HG03354 (cell line): ENCODE measurements around the gene AHR.
A peak's percentile ranks its signal among the peaks of the same experiment; 100 is the strongest.

Experiments
- ATAC-seq: cut with Tn5 transposase; IDR thresholded peaks from one replicate; pipeline ENCODE4 v1.9.1; 2021; ENCODE audit warnings: mild to moderate bottlenecking; ENCODE audit not compliant: unreplicated experiment, poor library complexity, severe bottlenecking

AHR gene

GRCh38 chr7:17301471-17302456, 3.3 kb downstream of the AHR start:
- no peak for ATAC-seq

- ATAC-seq, result peak; percentile 38
Observed at GRCh38 chr7:17302575-17303142, 4.2 kb downstream of the AHR start.

GRCh38 chr7:17304926-17305325, 6.5 kb downstream of the AHR start:
- ATAC-seq, result peak; percentile 23

- ATAC-seq, result no peak
Observed at GRCh38 chr7:17305387-17306171, 7.1 kb downstream of the AHR start.

- ATAC-seq, result no peak
Observed at GRCh38 chr7:17307000-17307399, 8.5 kb downstream of the AHR start.

GRCh38 chr7:17307558-17307957, 9.1 kb downstream of the AHR start:
- ATAC-seq, result no peak

- peak; percentile 42 for ATAC-seq
Observed at GRCh38 chr7:17307969-17308648, 9.7 kb downstream of the AHR start.

GRCh38 chr7:17311194-17311593, 12.7 kb downstream of the AHR start:
- no peak for ATAC-seq

GRCh38 chr7:17311952-17312351, 13.5 kb downstream of the AHR start:
- ATAC-seq, result no peak

- no peak for ATAC-seq
Observed at GRCh38 chr7:17312641-17313040, 14.2 kb downstream of the AHR start.

- ATAC-seq, result no peak
Observed at GRCh38 chr7:17313194-17313593, 14.7 kb downstream of the AHR start.

GRCh38 chr7:17315974-17316373, 17.5 kb downstream of the AHR start:
- peak; percentile 71 for ATAC-seq

- ATAC-seq, result no peak
Observed at GRCh38 chr7:17318146-17318545, 19.7 kb downstream of the AHR start.

- no peak for ATAC-seq
Observed at GRCh38 chr7:17319164-17320101, 21.0 kb downstream of the AHR start.

- ATAC-seq, result no peak
Observed at GRCh38 chr7:17320102-17320497, 21.6 kb downstream of the AHR start.

- no peak for ATAC-seq
Observed at GRCh38 chr7:17320657-17321056, 22.2 kb downstream of the AHR start.

GRCh38 chr7:17325364-17325763, 26.9 kb downstream of the AHR start:
- no peak for ATAC-seq

- no peak for ATAC-seq
Observed at GRCh38 chr7:17326378-17326777, 27.9 kb downstream of the AHR start.

GRCh38 chr7:17328641-17329040, 30.2 kb downstream of the AHR start:
- ATAC-seq, result no peak
